WTC11 (cell line): ENCODE measurements around the gene KIRREL2. TPM values are rescaled to one million over a fixed set of nuclear protein-coding genes. Genes with fewer than 3 reads are reported as not detected.

Experiments used
- ATAC-seq: fragments of 200-7000 bp; cut with Tn5 transposase; 2 replicates; pipeline ENCODE4 v1.10.0; 2021; ENCODE audit warnings: mild to moderate bottlenecking, moderate library complexity
- CTCF ChIA-PET: fragments of 300-600 bp; sonication (Branson Sonifier 250); formaldehyde crosslinking; loops from one replicate; lab custom pipeline; 2021; ENCODE audit warnings: antibody characterized with exemption; lab: Charles Lee
- POLR2A ChIA-PET: fragments of 350-600 bp; sonication (Branson Sonifier 250); formaldehyde crosslinking; loops from one replicate; lab custom pipeline; 2021; ENCODE audit warnings: antibody characterized with exemption; lab: Charles Lee
- DNase-seq: peaks from one replicate; pipeline ENCODE4 v3.0.0; 2021; ENCODE audit warnings: low spot score
- H3K27ac Mint-ChIP-seq: 2 replicates; pipeline ENCODE4 v1.8.0; 2021; ENCODE audit warnings: mixed read lengths
- H3K27me3 Mint-ChIP-seq: 2 replicates; pipeline ENCODE4 v1.8.0; 2021; ENCODE audit warnings: low read depth, mild to moderate bottlenecking, moderate library complexity, mixed read lengths
- H3K36me3 Mint-ChIP-seq: 2 replicates; pipeline ENCODE4 v1.8.0; 2021; ENCODE audit warnings: mixed read lengths
- H3K4me1 Mint-ChIP-seq: 2 replicates; pipeline ENCODE4 v1.8.0; 2022; ENCODE audit warnings: mixed read lengths
- H3K4me3 Mint-ChIP-seq: 2 replicates; pipeline ENCODE4 v1.8.0; 2021; ENCODE audit warnings: mild to moderate bottlenecking, moderate library complexity, mixed read lengths
- H3K9me3 Mint-ChIP-seq: 2 replicates; pipeline ENCODE4 v1.8.0; 2021; ENCODE audit warnings: mixed read lengths
- AFF4 ChIP-seq: sonication (generic); formaldehyde crosslinking; IDR thresholded peaks from 2 replicates; pipeline ENCODE4 v1.8.1; 2023; ENCODE audit warnings: mild to moderate bottlenecking, missing genetic modification reagents, borderline replicate concordance
- AR ChIP-seq: fragments of 250-450 bp; sonication (Bioruptor Pico); IDR thresholded peaks from 2 replicates; pipeline ENCODE4 v1.9.0; 2021; ENCODE audit warnings: mild to moderate bottlenecking
- ERG ChIP-seq: fragments of 250-450 bp; sonication (Bioruptor Pico); IDR thresholded peaks from 2 replicates; pipeline ENCODE4 v1.8.0; 2021; ENCODE audit warnings: mild to moderate bottlenecking
- FOXP1 ChIP-seq: sonication (generic); formaldehyde crosslinking; IDR thresholded peaks from 2 replicates; pipeline ENCODE4 v1.8.0; 2022; ENCODE audit warnings: missing genetic modification reagents, mild to moderate bottlenecking, moderate library complexity, borderline replicate concordance
- GABPB1 ChIP-seq: sonication (generic); formaldehyde crosslinking; IDR thresholded peaks from 2 replicates; pipeline ENCODE4 v1.8.1; 2023; ENCODE audit warnings: mild to moderate bottlenecking, missing genetic modification reagents
- MYBL2 ChIP-seq: sonication (generic); formaldehyde crosslinking; IDR thresholded peaks from 2 replicates; pipeline ENCODE4 v1.8.1; 2023; ENCODE audit warnings: mild to moderate bottlenecking, moderate library complexity, missing genetic modification reagents
- NR1H2 ChIP-seq: sonication (generic); formaldehyde crosslinking; IDR thresholded peaks from 2 replicates; pipeline ENCODE4 v1.9.0; 2021; ENCODE audit warnings: mild to moderate bottlenecking, moderate library complexity, missing genetic modification reagents
- PRDM15 ChIP-seq: sonication (generic); formaldehyde crosslinking; IDR thresholded peaks from 2 replicates; pipeline ENCODE4 v1.8.0; 2022; ENCODE audit warnings: missing genetic modification reagents
- SP1 ChIP-seq: sonication (generic); formaldehyde crosslinking; conservative IDR thresholded peaks from 2 replicates; pipeline ENCODE4 v1.8.1; 2022; ENCODE audit warnings: missing genetic modification reagents
- USF1 ChIP-seq: sonication (generic); formaldehyde crosslinking; IDR thresholded peaks from 2 replicates; pipeline ENCODE4 v1.8.0; 2022; ENCODE audit warnings: mild to moderate bottlenecking, missing genetic modification reagents
- ZNF281 ChIP-seq: sonication (generic); formaldehyde crosslinking; IDR thresholded peaks from 2 replicates; pipeline ENCODE4 v1.8.0; 2023; ENCODE audit warnings: mild to moderate bottlenecking, missing genetic modification reagents
- ZNF317 ChIP-seq: sonication (generic); formaldehyde crosslinking; IDR thresholded peaks from 2 replicates; pipeline ENCODE4 v1.8.1; 2023; ENCODE audit warnings: low read depth, mild to moderate bottlenecking, moderate library complexity, missing genetic modification reagents, borderline replicate concordance
- ZNF396 ChIP-seq: fragments of 250-450 bp; sonication (Bioruptor Pico); IDR thresholded peaks from 2 replicates; pipeline ENCODE4 v1.8.0; 2021; ENCODE audit warnings: mild to moderate bottlenecking, moderate library complexity, borderline replicate concordance
- total RNA-seq: library from RNA; stranded (reverse); gene quantifications from 3 replicates; pipeline ENCODE4 v1.2.3, GENCODE V29; 2021

The KIRREL2 gene
- total RNA-seq, 1 experiment from 2014 or later, result 4.7 TPM

GRCh38 chr19:35859414-35859813, 2.7 kb downstream of the KIRREL2 start:
- no peak for ATAC-seq
- POLR2A ChIA-PET, result interaction anchor here (0.5 kb wide), 1 partner anchor 86 kb away, joined by 3 read pairs; no protein-coding TSS in a partner anchor
- no peak for DNase-seq
- Mint-ChIP-seq H3K27ac (no peak overlapping the region), H3K4me1 (peaks cover 28% of the 10 kb centered on the region), H3K4me3 (peak overlapping the region; percentile 35), H3K36me3 (no peaks in the 10 kb centered on the region), H3K9me3 (no peaks in the 10 kb centered on the region), H3K27me3 (peaks cover 94% of the 10 kb centered on the region)
- TF ChIP-seq PRDM15 (no peak), MYBL2 (no peak), ERG (no peak), USF1 (CRISPR knock-in tag) (no peak), ZNF396 (no peak), FOXP1 (CRISPR knock-in tag) (no peak), SP1 (no peak), ZNF281 (CRISPR knock-in tag) (no peak), AFF4 (CRISPR knock-in tag) (no peak), GABPB1 (CRISPR knock-in tag) (no peak), ZNF317 (CRISPR knock-in tag) (no peak), NR1H2 (CRISPR knock-in tag) (no peak), AR (no peak)
- CTCF ChIA-PET, result interaction anchor here (1.2 to 3.2 kb wide), 4 partner anchors 9 to 74 kb away, joined by 4 to 36 read pairs (median 25); partner anchors contain the start of gene APLP1
